ENCODE measurements around the gene ZC3H15.

- TF ChIP-seq, protein P1, sequence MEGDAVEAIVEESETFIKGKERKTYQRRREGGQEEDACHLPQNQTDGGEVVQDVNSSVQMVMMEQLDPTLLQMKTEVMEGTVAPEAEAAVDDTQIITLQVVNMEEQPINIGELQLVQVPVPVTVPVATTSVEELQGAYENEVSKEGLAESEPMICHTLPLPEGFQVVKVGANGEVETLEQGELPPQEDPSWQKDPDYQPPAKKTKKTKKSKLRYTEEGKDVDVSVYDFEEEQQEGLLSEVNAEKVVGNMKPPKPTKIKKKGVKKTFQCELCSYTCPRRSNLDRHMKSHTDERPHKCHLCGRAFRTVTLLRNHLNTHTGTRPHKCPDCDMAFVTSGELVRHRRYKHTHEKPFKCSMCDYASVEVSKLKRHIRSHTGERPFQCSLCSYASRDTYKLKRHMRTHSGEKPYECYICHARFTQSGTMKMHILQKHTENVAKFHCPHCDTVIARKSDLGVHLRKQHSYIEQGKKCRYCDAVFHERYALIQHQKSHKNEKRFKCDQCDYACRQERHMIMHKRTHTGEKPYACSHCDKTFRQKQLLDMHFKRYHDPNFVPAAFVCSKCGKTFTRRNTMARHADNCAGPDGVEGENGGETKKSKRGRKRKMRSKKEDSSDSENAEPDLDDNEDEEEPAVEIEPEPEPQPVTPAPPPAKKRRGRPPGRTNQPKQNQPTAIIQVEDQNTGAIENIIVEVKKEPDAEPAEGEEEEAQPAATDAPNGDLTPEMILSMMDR (IDR thresholded peaks at IDR 0.05; ENCODE audit: insufficient read depth, low read length), result peak; percentile 8
- TF ChIP-seq GABPA (IDR thresholded peaks at IDR 0.05; ENCODE audit: low read depth), result no peak
- TF ChIP-seq, protein P2, sequence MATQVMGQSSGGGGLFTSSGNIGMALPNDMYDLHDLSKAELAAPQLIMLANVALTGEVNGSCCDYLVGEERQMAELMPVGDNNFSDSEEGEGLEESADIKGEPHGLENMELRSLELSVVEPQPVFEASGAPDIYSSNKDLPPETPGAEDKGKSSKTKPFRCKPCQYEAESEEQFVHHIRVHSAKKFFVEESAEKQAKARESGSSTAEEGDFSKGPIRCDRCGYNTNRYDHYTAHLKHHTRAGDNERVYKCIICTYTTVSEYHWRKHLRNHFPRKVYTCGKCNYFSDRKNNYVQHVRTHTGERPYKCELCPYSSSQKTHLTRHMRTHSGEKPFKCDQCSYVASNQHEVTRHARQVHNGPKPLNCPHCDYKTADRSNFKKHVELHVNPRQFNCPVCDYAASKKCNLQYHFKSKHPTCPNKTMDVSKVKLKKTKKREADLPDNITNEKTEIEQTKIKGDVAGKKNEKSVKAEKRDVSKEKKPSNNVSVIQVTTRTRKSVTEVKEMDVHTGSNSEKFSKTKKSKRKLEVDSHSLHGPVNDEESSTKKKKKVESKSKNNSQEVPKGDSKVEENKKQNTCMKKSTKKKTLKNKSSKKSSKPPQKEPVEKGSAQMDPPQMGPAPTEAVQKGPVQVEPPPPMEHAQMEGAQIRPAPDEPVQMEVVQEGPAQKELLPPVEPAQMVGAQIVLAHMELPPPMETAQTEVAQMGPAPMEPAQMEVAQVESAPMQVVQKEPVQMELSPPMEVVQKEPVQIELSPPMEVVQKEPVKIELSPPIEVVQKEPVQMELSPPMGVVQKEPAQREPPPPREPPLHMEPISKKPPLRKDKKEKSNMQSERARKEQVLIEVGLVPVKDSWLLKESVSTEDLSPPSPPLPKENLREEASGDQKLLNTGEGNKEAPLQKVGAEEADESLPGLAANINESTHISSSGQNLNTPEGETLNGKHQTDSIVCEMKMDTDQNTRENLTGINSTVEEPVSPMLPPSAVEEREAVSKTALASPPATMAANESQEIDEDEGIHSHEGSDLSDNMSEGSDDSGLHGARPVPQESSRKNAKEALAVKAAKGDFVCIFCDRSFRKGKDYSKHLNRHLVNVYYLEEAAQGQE (IDR thresholded peaks at IDR 0.05; ENCODE audit: insufficient replicate concordance, low read depth), result no peak
- TF ChIP-seq POLR2AphosphoS5 (IDR thresholded peaks at IDR 0.05; ENCODE audit: low read depth), result no peak
- no peak for TF ChIP-seq SPI1 (IDR thresholded peaks at IDR 0.05; ENCODE audit: borderline replicate concordance, low read depth)
Observed at GRCh38 chr2:186459009-186459408, 27.1 kb upstream of the ZC3H15 start.

Data from HL-60 (cell line).